GM12891 (cell line): ENCODE measurements around the gene GPX4.

Experiments used
- POLR2A ChIP-seq: IDR thresholded peaks from 2 replicates; pipeline ENCODE4 v1.6.1; 2011; ENCODE audit warnings: low read depth, low read length, control low read depth
- POLR2AphosphoS5 ChIP-seq: IDR thresholded peaks from 2 replicates; pipeline ENCODE4 v1.6.1; 2011; ENCODE audit warnings: low read depth, low read length, control low read depth
- POU2F2 ChIP-seq: IDR thresholded peaks from 2 replicates; pipeline ENCODE4 v1.6.1; 2011; ENCODE audit warnings: low read depth, mild to moderate bottlenecking, control low read depth, low read length, moderate library complexity

DNA sequence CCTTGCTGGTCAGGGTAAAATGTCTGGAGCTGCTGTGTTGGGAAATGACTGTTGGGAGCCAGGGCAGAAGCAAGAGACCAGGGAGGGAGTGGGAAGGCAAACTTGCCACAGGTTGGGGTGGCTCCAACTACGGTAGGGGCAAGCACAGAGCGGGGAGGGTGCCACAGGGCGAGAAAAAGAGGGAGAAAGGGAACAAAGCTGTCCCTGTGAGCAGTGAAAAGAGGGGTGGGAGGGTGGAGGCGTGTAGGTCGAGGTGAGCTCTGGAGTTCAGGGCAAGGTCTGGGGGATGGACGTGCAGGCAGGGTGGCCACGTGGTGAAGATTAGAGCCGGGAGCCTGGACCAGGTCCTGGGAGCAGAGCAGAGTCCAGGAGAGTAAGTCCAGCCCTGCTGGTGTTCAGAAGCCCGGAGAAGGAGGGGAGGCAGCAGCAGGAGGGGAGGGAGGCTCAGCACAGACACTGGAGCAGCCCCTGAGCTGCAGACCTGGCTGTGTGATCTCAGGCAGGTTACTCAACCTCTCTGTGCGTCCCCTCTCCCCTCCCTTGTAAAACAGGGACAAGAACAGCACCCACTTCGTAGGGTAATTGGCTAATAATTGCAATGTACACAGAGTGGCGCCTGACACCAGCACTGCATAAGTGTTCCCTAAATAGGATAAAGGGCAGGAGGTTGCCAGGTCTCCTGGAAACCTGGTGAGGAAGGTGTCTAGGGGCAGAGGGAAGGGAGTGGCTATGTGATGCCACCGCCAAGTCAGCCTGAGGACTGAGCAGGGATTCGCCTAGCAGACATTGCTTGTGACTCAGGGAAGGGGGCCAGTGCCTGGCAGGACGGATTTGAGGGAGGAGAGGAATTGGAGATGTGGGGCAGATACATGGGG lies 5.4 kb upstream of the GPX4 start:
- no peak for TF ChIP-seq POLR2AphosphoS5
- TF ChIP-seq POLR2A, result no peak
- TF ChIP-seq POU2F2, result no peak
